Esophagus muscularis mucosa (tissue), 4 donors: ENCODE results near the gene NELFB. TPM values are rescaled to one million over a fixed set of nuclear protein-coding genes. Genes with fewer than 3 reads are reported as not detected.

Experiments used
- DNase-seq: peaks from one replicate; pipeline ENCODE4 v3.0.0-alpha.2; 2017; ENCODE audit errors: extremely low spot score
- H3K27ac ChIP-seq, 4 donors: fragments of 200-600 bp; sonication (generic); replicated peaks in 1 of 4; 1 replicate in 3 of 4; 2 replicates in 1 of 4; pipeline ENCODE4 v1.5.1; 2016 to 2019; ENCODE audit warnings: mild to moderate bottlenecking in 1 of 4
- H3K27me3 ChIP-seq, 4 donors: fragments of 200-600 bp; sonication (generic); one replicate each; pipeline versions ENCODE4 v1.5.1 to v1.6.0; 2016 to 2019
- H3K36me3 ChIP-seq, 4 donors: fragments of 200-600 bp; sonication (generic); one replicate each; pipeline ENCODE4 v1.5.1; 2016 to 2019
- H3K4me1 ChIP-seq, 4 donors: fragments of 200-600 bp; sonication (generic); one replicate each; pipeline ENCODE4 v1.5.1; 2016 to 2019
- H3K4me3 ChIP-seq, 4 donors: fragments of 200-600 bp; sonication (generic); 1 replicate in 2 of 4; 2 replicates in 2 of 4; pipeline ENCODE4 v1.5.1; 2016 to 2019; ENCODE audit warnings: mild to moderate bottlenecking in 4 of 4, moderate library complexity in 1 of 4
- H3K9me3 ChIP-seq, 4 donors: fragments of 200-600 bp; sonication (generic); 1 replicate in 3 of 4; 2 replicates in 1 of 4; pipeline ENCODE4 v1.5.1; 2016 to 2019
- EP300 ChIP-seq: sonication (generic); formaldehyde crosslinking; IDR thresholded peaks from one replicate; pipeline ENCODE4 v1.6.1; 2017; ENCODE audit warnings: antibody characterized with exemption
- POLR2A ChIP-seq: fragments of 450-650 bp; IDR thresholded peaks from one replicate; pipeline ENCODE4 v1.6.1; 2017; ENCODE audit warnings: antibody characterized with exemption, moderate library complexity, mild to moderate bottlenecking, low read depth
- POLR2AphosphoS5 ChIP-seq, 2 donors: sonication (generic); formaldehyde crosslinking; IDR thresholded peaks; one replicate each; pipeline ENCODE4 v1.6.1; 2017; ENCODE audit warnings: antibody characterized with exemption in 2 of 2
- WGBS: methylation state at CpG from one replicate; pipeline ENCODE4 v1.1.5; 2018; 5-methylcytosine and 5-hydroxymethylcytosine counted together
- intact Hi-C: fragments of 100-400 bp; cut with DNase I; formaldehyde crosslinking; loops from one replicate; pipeline ENCODE4 v1.15.1; 2023
- total RNA-seq, 4 donors: library from RNA; depleted of rRNA; stranded (reverse); fragments of >200 nt; gene quantifications; one replicate each; pipeline versions ENCODE4 v1.1.0 to v1.2.1, GENCODE V29; 2016
- TF ChIP-seq, protein P1 (sequence below), 3 experiments: fragments of 200-600 bp in 2 of 3; fragments of 450-650 bp in 1 of 3; sonication (generic) in 2 of 3; IDR thresholded peaks; one replicate each; pipeline ENCODE4 v1.5.1; 2017 to 2019; ENCODE audit warnings: antibody characterized with exemption in 3 of 3, mild to moderate bottlenecking in 2 of 3, moderate library complexity in 1 of 3

Gene NELFB
- total RNA-seq, 4 donors from 2014 or later = 26.6 to 73.2 (median 48.8) TPM

DNA sequence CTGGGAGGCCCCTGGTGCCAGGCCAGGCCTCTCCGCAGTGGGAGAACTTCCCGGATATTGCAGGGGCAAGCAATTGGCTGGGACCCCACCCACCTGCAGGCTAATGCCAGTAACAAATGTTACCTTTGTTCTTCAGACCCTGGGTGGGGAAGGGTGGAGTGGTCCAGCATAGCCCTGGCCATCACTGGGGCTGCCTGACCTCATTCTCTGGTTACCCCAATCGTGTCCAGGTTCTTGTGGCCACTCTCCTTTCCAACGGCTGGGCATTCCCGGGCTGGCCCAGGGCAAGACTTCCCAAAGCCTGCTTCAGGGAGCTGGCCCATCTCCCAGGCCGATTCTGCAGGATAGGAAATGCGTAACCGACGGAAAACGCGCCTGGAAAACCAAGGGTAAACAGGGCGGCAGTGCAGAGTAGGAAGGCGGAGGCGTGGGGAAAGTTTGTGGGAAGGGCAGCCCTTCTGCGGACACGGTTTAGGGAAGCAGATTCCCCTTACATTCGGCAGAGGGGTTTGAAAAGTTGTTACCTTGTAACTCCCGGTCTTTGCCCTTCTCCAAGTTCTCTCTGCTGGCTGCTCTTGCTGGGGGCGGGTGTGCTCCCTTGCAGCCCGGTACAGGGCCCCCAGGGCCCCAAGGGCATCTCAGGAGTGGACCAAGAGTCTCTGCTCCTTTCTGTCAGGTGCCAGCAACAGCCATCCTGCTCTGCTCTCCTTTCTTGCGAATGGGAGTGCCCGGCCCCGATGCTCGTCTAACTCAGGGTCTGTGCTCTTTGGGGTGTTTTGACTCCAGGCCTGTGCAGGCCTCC, 43.5 kb downstream of the NELFB start:
- TF ChIP-seq EP300 = no peak
- TF ChIP-seq POLR2AphosphoS5 (IDR thresholded peaks at IDR 0.05) = peak; percentile 36 to 43
- TF ChIP-seq POLR2A = no peak
- TF ChIP-seq, protein P1, sequence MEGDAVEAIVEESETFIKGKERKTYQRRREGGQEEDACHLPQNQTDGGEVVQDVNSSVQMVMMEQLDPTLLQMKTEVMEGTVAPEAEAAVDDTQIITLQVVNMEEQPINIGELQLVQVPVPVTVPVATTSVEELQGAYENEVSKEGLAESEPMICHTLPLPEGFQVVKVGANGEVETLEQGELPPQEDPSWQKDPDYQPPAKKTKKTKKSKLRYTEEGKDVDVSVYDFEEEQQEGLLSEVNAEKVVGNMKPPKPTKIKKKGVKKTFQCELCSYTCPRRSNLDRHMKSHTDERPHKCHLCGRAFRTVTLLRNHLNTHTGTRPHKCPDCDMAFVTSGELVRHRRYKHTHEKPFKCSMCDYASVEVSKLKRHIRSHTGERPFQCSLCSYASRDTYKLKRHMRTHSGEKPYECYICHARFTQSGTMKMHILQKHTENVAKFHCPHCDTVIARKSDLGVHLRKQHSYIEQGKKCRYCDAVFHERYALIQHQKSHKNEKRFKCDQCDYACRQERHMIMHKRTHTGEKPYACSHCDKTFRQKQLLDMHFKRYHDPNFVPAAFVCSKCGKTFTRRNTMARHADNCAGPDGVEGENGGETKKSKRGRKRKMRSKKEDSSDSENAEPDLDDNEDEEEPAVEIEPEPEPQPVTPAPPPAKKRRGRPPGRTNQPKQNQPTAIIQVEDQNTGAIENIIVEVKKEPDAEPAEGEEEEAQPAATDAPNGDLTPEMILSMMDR (IDR thresholded peaks at IDR 0.05) = no peak
- H3K9me3 ChIP-seq = peaks cover 0 to 8% (median 2%) of the 10 kb centered on the region in 4 donors
- no peak for DNase-seq
- WGBS = 69% methylated on average over 23 of the region's 24 CpGs
- H3K36me3 ChIP-seq = no peaks in the 10 kb centered on the region
- H3K27me3 ChIP-seq = peaks cover 4 to 93% (median 56%) of the 10 kb centered on the region in 4 donors
- intact Hi-C loops = loop anchor here (5.0 to 10.0 kb wide), 2 partner anchors 109 to 226 kb away; no protein-coding TSS in a partner anchor
- peak overlapping the region; percentile 50 to 78 (median 68) for H3K27ac ChIP-seq
- peaks cover 45 to 84% (median 65%) of the 10 kb centered on the region in 4 donors for H3K4me1 ChIP-seq
- peak overlapping the region; percentile 22 to 59 (median 36) for H3K4me3 ChIP-seq

DNA sequence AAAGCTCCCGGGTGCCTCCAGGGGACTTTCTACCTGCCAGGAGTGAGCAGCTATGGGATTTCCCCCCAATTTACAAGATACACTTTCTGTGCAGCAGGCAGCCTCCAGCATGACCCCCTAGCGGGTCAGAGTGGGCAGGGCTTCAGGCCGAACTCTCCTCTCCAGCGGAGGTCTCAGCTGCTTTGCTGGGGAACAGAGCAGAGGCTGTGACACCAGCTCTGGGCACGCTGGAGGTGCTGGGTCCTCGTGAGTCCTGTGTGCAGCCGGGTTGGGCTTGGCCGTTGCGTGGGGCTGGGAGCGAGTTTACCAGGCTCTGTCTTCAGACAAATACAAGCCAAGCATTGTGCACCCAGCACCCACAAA, 44.1 kb downstream of the NELFB start:
- peaks cover 51 to 90% (median 71%) of the 10 kb centered on the region in 4 donors for H3K4me1 ChIP-seq
- TF ChIP-seq POLR2AphosphoS5 (IDR thresholded peaks at IDR 0.05) = no peak
- 73% methylated on average over 9 of the region's 10 CpGs for WGBS

DNA sequence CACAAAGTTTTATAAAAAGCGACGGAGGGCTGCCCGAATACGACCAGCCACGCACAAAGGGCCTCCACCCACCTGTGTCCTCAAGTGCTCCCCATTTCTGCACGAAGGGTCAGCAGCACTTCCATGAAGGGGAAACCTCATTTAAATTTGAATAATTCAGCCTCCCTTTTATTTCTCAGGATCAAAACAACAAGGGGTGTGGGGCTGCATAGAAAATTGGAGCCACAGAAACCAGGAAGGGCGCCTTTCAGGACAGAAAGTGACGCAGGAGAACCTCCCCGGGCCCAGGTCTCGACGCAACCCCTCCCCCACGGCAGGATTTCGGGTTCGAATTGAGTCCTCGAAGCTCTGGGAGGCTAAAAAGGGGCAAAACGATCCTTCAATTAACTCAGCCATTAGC, 44.8 kb downstream of the NELFB start:
- peak overlapping the region; percentile 50 to 59 (median 56) for H3K4me3 ChIP-seq
- peak overlapping the region; percentile 66 to 76 (median 73) for H3K27ac ChIP-seq
- H3K4me1 ChIP-seq = peaks cover 57 to 93% (median 73%) of the 10 kb centered on the region in 4 donors
- DNase-seq = no peak
- H3K27me3 ChIP-seq = peaks cover 4 to 93% (median 44%) of the 10 kb centered on the region in 4 donors
- WGBS = 37% methylated on average over 16 of the region's 16 CpGs
- TF ChIP-seq POLR2A (no peak), EP300 (no peak), POLR2AphosphoS5 (IDR thresholded peaks at IDR 0.05) (peak in 1 of 2 donors; percentile 33)
- TF ChIP-seq, protein P1 (IDR thresholded peaks at IDR 0.05) = no peak
- no peaks in the 10 kb centered on the region for H3K9me3 ChIP-seq
- intact Hi-C loops = loop anchor here (5.0 to 10.0 kb wide), 2 partner anchors 107 to 225 kb away; no protein-coding TSS in a partner anchor
- H3K36me3 ChIP-seq = no peaks in the 10 kb centered on the region

More for the DNA sequence above, 44.1 kb downstream of the NELFB start:
- peaks cover 0 to 7% (median 1%) of the 10 kb centered on the region in 4 donors for H3K9me3 ChIP-seq
- intact Hi-C loops = loop anchor here (5.0 to 10.0 kb wide), 2 partner anchors 108 to 226 kb away; no protein-coding TSS in a partner anchor
- no peak for DNase-seq
- peaks cover 4 to 93% (median 51%) of the 10 kb centered on the region in 4 donors for H3K27me3 ChIP-seq
- H3K27ac ChIP-seq = peak overlapping the region; percentile 50 to 78 (median 62)
- peak overlapping the region; percentile 22 to 59 (median 36) for H3K4me3 ChIP-seq
- H3K36me3 ChIP-seq = no peaks in the 10 kb centered on the region

DNA sequence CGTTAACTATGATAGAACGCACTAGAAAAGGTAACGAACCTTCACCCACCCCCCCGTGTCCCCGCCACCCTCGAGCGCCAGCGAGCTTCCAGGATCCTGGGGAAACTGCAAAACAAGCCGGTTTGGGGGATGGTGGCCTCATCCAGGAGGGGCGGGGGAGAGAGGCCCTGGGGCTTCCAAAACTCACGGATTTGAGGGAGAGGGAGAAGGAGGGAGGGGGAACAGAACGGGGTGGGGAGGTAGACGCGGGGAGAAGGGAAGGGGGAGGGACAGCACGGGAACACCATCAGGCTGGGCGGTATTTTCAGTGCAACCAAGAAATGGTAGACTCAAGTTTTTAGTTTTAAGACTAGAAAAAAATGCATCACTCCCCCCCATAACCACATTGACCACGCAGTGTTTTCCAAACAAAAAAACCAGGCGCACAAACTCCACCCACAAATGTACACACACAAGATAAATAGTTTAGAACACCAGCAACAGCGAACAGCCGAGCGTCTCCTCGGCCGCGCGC, 45.5 kb downstream of the NELFB start:
- 3% methylated on average over 25 of the region's 25 CpGs for WGBS
- Histone ChIP-seq H3K27ac (peak overlapping the region; percentile 66 to 76 (median 73)), H3K36me3 (no peaks in the 10 kb centered on the region), H3K9me3 (no peaks in the 10 kb centered on the region), H3K4me3 (peak overlapping the region; percentile 50 to 59 (median 56)), H3K4me1 (peaks cover 61 to 93% (median 75%) of the 10 kb centered on the region in 4 donors), H3K27me3 (peaks cover 4 to 93% (median 41%) of the 10 kb centered on the region in 4 donors)
- TF ChIP-seq EP300 = no peak
- TF ChIP-seq, protein P1 (IDR thresholded peaks at IDR 0.05) = no peak
- DNase-seq = no peak
- intact Hi-C loops = no loop called here
